Measurements from ENCODE around the gene WDPCP.
A peak's percentile ranks its signal among the peaks of the same experiment; 100 is the strongest.
"Not testable (repeated sequence)": the region's sequence is repeated elsewhere in the genome, so short reads cannot be mapped to it uniquely, and the experiment has no call there.

Gene WDPCP, protein sequence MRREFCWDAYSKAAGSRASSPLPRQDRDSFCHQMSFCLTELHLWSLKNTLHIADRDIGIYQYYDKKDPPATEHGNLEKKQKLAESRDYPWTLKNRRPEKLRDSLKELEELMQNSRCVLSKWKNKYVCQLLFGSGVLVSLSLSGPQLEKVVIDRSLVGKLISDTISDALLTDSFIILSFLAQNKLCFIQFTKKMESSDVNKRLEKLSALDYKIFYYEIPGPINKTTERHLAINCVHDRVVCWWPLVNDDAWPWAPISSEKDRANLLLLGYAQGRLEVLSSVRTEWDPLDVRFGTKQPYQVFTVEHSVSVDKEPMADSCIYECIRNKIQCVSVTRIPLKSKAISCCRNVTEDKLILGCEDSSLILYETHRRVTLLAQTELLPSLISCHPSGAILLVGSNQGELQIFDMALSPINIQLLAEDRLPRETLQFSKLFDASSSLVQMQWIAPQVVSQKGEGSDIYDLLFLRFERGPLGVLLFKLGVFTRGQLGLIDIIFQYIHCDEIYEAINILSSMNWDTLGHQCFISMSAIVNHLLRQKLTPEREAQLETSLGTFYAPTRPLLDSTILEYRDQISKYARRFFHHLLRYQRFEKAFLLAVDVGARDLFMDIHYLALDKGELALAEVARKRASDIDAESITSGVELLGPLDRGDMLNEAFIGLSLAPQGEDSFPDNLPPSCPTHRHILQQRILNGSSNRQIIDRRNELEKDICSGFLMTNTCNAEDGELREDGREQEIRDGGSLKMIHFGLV

DNA sequence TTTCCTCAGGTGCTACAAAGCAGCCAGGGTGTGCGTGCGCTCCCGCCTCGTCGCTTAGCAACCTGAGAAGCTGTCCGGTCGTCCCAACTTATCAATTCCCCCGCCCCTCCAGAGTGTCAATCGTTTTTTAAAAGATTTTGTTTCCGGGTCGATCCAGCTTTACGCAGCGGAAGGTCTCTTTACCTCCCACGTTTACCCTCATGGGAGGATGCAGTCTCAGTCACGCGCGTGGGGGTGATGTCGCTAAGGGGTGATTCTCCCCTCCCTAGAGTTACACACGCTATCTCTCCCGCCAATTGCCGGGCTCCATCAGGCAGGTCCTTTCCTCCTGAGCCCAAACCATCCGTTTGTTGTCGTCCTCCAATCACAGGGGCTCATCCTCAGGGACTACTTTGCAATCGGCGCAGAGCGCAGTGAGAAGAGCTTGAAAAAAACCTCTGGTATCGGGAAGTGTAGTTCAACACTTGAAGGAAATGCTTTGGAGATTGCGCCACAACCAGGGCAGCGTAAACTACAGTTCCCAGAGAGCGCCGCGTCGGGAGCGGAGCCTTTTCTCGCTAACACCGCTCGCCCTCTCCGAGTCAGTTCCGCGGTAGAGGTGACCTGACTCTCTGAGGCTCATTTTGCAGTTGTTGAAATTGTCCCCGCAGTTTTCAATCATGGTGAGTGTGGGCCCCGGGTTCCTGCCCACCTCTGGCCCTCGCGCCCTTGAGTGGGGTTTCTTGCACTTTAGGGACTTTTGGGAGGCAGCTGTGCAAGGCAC lies at the start of gene WDPCP, which contains the start of gene MDH1:
Gene WDPCP (minus strand): TSS at position 93 of the 763 bp plus-strand sequence. CDS start 206 bp downstream, outside the sequence.
Gene MDH1 (plus strand): TSS at position 579 of the 763 bp plus-strand sequence. CDS start 81 bp downstream, at position 660.
- peak; percentile 99 for DNase-seq

DNA sequence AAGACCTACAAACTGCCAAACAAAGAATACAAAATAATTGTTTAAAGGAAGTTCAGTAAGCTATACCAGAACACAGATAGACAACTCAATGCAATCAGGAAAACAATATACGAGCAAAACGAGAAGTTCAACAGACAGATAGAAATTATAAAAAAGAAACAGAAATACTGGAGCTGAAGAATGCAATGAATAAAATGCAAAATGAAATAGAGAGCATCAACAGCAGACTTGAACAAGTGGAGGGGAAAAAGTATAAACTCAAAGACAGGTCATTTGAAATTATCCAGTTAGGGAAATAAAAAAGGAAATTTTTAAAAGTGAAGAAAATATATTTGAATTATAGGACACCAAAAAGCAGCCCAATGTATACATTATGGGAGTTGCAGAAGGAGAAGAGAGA lies 44.1 kb upstream of the WDPCP start:
- no peak for DNase-seq

DNA sequence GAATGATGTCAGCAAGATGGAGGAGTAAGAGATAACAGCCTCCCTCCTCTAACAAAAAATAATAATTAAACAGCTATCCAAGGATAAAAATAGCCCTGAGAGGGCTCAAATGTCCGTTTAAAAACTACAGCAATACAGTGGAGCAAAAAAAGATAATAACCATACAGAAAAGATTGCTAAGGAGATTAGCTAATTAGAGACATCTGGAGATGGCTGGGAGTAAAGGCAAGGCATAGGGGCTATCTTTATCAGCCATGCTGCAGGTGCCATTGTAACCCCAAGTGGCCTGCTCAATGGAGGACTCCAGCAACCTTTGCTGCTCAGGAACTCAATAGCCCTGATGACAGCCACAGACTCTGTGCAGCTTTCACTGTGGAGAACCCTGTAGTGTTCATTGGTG lies 43.2 kb upstream of the WDPCP start:
- no peak for DNase-seq

DNA sequence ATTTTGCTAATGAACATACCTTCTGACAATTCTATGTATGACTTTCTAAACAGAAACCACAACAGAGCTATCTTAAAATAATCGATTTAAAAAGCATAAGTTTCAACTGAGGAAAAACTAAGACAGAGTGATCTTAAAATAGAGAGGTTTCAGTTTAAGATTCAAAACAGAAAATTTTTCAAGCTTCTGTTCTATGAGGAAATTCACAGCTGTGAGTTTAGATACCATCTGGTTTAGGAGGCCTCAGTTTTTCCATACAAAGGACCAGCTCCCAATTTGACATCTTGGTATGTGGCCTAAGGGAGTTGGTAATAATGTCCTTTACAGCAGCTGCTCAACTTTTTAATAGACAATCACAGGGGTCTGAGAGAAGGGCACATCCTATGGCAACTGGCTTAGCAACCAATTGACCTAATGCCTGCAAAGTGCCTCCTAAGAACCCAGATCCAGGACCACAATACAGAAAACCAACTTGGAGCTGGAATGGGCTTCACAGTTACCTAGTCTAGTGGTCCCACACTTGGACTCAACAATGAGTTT lies 40.2 kb upstream of the WDPCP start:
- DNase-seq, result no peak

DNA sequence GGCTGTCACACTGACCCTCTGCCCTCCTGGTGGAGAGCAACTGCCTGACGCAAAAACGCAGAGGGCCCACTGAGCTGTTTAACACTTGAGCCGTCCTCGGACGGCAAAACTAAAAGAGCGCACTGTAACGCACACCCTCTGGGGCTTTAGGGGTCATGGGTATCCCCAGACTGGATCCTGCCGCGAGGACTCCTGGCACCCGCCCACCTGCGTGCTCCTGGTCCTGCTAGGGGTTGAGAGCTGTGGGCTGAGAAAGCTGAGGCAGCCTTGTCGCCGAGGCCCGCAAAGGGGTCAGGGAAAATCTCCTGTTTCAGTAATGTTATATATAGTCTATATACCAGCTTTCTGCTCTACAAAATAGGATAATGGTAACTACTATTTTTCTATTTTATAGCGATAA lies 39.6 kb upstream of the WDPCP start:
- DNase-seq, result no peak

DNA sequence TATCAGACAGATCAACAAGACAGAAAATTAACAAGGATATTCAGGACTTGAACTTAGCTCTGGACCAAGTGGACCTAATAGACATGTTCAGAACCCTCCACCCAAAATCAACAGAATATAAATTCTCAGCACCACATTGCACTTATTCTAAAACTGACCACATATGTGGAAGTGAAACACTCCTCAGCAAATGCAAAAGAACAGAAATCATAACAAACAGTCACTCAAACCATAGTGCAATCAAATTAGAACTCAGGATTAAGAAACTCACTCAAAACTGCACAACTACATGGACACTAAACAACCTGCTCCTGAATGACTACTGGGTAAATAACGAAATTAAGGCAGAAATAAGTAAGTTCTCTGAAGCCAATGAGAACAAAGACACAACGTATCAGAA lies 35.5 kb upstream of the WDPCP start:
- not testable (repeated sequence) for DNase-seq

DNA sequence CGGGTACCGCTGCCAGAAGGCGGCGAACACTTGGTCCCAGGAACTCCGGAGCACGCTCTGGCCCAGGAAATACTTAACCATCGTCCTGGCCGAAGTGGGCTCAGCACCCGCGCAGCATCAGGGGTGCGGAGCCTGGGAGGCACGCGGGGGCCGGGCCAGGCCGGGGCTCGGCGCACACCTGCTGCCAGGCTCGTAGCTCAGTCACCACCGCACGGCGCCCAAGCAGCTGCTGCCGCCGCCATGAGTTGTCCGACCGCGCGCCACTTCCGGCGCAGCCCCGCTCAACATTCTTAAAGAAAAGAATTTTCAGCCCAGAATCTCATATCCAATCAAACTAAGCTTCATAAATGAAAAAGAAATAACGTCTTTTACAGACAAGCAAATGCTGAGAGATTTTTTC lies 34.5 kb upstream of the WDPCP start:
- no peak for DNase-seq

DNA sequence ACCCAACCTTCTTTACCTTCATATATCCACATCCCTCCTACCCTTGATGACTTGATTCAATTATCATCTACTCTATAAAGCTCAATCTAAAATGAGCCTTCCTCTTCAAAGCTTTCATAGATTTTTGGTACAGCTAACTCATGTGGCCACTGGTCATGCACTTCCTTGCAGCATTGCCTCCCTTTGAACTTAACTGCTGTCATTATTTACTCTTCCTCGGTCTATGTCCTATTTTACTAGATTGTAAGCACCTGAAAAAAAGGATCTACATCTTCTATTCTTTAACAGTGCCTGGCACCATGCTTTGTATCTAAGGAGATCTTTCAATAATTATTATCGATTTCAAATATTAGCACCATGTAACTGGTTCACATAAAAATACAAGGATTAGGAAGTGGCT lies 31.1 kb upstream of the WDPCP start:
- DNase-seq, result no peak

DNA sequence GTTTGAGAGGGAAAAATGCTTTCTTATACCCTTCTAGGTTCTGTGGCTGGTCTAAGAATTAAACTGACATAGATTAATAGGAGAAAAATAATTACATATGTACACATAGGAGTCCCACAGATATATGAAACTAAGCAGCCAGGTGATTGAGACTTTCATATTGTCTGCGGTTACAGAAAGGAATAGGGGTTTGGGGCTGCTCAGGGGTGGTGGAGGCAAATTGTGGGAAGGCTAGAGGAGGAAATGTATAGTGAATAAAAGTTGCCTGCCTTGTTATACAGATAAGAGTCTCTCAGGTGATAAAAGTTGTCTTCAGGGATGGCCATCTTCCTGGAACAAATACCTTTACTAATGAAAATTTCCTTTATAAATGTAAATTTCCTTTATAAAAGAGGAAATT lies 29.1 kb upstream of the WDPCP start:
- no peak for DNase-seq

DNA sequence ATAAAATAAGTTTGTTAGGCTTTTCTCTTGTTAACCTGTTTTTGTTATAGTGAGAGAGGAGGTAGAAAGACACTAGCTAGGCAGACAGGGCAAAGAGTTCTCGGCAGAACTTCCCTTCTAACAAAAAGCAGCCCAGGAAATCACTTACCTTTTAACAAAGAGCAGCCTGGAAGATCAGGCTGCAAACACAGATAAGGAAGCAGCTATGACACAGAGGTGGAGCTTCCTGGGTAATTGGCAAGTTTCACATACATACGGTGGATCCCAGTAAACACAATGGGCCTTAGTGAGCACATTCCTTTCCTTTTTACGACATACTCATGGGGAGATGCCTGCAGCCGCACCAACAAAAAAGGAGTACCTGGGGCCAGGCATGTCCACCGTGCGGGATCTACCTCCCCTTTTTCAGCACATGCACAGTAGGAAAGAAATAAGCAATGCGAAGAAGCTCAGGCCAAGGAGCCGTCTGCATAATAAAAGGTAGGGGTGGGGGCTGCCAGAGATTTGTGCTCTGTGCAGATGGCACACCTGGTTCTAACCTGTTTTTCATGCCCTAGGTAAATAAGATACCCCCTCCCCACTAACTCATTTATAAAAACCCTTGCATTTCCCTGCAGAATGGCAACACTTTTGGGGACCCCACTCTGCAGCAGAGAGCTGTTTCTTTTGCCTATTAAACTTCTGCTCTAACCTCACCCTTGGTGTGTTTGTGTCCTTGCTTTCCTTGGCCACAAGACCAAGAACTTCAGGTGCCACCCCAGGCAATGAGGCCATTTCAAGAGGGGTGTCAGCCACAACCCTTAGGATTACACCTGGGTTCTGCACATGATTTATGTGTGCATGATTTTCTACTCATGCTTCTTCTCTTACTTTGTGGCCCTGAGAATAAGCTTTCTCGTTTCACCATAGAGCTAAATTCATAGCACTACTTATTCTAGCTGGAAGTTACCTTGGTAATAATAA lies 27.0 kb upstream of the WDPCP start:
- DNase-seq, result no peak

DNA sequence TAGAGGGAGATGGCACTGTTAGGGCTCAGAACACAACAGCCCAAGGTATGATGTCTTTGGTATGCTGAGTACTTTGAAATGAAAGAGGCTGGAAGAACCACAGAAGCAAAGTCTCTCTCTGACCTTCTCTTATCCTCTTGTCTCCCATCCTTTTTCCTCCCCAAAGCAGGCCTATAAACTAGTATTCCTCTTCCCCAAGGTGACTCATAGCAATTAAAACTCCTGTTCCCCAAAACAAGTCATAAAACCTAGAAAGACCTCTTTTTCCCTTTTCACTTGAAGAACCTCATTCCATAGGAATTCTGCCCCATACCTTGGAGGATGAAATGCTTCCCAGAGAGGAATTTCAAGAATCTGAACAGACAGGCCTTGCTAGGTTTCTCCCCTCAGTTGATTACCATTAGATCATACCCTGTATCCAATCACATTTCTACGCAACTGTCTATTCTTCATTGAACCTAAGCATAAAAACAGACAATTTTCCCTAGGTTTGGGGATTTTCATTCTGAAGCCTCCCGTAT lies 26.2 kb upstream of the WDPCP start:
- no peak for DNase-seq

DNA sequence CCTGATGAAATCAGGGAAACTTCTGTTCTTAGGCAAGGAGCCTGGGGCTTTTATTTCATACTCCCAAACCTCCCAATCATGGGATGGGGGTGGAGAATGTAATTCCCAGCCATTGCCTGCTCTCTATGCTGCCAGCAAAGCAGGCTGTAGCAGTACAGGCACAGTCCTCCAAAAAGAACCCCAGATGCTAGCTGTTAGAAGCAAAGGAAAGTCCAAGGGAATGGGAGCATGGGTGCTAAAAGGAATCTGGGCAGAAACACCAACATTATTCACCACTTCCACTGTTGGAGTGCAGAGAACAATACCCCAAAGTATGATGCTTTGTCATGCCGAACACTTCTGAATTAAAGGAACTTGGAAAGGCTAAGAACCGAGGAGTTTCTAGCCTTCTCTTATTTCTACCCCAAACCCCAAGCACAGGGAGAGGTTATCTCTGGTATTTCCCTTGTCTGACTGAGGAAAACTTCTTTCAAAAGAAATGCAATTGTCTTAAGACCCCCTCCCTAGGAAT lies 25.2 kb upstream of the WDPCP start:
- DNase-seq, result no peak

DNA sequence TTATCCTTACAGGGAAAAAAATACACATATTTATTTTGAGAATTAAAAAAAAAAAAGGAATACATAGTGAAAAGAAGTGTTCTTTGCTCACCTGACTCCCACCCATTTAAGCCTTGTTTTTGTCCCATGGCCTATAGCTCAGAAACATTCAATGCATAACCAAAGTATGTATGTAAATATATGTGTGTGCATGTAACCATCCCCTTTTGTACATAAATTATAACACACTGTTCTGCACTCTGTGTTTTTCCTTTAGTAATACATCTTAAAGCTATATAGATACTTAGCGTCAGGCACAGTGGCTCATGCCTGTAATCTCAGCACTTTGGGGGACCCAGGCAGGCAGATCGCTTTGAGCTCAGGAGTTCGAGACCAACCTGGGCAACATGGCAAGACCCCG lies 22.2 kb upstream of the WDPCP start:
- DNase-seq, result no peak

DNA sequence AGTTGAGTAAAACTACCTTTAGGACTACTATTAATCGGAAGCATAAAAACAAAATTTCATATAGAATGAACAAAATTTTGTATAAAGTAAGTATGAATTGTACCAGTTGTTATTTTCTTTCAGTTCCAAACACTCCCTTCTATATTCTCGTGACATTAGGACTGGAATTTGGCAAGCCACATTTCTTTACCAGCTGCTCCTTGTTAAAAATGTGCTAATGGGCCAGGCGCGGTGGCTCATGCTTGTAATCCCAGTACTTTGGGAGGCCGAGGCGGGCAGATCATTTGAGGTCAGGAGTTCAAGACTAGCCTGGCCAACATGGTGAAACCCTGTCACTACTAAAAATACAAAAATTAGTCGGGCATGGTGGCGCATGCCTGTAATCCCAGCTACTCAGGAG lies 20.6 kb upstream of the WDPCP start:
- DNase-seq, result not testable (repeated sequence)

DNA sequence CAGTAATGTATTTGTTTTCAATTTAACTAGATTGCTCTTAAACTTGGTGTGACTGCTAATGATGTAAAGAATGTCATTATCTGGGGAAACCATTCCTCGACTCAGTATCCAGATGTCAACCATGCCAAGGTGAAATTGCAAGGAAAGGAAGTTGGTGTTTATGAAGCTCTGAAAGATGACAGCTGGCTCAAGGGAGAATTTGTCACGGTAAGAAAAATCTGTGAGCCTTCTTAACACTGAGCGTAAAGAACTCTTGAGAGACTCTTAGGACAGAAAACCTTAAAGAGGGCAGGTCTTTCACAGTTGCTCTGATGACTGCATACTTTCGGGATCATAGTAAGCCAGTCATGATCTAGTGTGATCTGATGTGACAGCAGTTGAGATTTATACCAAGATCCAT lies 16.4 kb upstream of the WDPCP start:
- no peak for DNase-seq

DNA sequence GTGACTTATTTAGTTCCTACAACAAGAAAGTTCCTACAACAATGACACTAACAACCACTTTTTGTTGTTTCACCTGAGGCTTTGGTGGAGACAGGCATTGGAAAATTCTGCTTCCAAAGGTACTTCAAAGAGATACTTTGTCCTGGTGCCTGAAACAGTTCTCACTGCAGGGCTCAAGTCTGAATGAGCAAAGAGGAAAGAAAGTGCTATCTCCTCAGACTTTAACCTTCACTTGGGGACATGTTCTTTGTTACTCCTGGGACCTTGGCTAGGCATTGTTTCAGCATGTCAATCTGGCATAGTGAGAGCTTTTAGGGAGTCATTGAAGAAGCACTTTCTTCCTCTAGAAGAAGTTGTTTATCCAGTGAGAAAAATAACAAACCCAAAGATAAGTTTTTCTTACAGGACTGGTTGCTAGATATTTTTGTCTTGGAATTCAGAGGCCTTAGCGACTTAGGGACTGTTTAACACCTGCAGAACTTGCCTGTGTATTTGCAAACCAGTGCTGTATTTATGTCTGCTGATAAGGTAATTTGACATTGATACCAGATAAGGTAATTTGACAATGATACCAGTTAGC lies 12.7 kb upstream of the WDPCP start:
- DNase-seq, result no peak

DNA sequence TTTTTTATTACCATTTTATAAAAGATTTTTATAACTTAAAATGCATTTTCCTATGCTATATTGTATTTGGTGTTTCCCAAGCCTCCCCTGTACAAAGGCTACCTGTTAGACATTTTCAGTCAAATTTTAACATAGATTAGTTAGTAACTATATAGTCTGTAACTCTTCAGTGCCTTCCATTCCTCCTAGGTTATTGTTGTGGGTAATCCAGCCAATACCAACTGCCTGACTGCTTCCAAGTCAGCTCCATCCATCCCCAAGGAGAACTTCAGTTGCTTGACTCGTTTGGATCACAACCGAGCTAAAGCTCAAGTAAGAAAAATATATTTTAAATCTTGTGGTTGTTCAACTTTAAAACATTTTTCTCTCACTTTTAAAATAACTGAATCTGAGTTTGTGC lies 10.7 kb upstream of the WDPCP start:
- DNase-seq, result no peak

DNA sequence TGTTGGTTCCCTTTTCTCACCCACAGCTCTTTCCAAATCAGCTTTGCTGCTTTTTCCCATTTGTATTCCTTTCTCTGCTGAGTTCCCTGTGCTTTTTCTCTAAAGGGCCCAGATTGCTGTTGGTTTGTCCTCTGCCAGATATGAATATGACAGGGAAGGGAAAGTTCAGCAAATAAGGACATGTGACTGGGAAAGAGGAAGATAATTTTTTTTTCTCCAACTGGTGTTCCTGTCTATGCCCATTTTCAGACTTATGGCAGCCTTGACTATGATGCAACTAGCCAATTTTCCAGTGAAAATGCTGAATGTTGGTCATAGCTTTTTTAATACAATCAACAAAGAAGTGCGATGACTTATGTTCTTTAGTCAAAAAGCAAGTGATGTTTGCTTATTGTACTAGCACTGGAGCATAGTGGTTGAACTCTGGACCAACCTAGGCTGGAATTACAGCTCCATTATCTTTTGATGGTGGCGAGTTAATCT lies 8.2 kb upstream of the WDPCP start:
- DNase-seq, result no peak

DNA sequence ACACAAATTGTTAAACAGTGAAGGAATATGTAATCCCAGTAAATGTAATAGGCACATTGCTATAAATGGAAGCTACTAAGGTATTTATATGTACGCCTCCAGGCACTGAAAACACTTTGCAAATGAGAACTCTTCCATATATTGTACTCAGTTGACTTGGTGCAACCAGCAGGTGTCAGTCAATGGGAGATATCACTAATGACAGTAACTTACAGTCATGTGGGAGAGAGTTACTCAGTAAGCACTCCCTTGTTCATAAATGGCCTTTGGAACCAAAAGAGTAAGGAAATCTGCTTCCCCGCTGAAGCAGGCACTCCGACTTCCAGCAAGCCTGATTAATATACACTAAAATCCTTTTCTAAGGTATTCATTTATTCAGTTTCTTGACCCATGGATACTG lies 6.4 kb upstream of the WDPCP start:
- DNase-seq, result no peak

DNA sequence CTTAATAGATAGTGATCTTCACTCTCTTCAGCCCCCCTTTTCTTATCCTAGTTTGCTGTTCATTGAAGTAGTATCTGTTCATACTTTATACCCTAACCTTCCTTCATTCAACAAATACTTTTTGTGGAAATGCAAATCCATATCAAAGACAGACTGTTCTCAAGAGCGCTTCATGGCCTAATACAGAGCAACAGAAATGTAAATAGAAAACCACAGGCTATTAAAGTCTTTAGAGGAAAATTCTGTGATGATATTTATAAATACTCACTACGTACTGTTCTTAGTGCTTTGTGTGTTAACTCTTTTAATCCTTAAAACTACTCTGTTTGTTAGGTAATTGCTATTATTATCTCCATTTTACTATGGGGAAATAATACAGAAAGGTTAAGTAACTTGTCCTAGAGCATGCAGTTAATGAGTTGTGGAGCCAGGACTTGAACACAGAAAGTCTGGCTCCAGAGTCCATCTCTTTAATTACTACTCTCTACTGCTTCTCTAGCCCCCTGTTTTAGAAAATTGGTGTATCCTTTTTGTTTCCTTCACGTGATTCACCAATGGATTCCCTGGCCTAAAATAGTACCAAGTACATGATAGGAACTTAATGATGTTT lies 3.4 kb upstream of the WDPCP start:
- no peak for DNase-seq

All from NCI-H446 treated with DMSO at 0.1 percent for 48 hours (cell line).